ENCODE results near the gene EIF4G2. TPM values are rescaled to one million over a fixed set of nuclear protein-coding genes. Genes with fewer than 3 reads are reported as not detected.

The EIF4G2 gene
- total and polyA plus RNA-seq, 2 of the 8 experiments (the other 6 are each of a cell fraction or from before 2014, with no cell fraction given), result 438 to 964 TPM

DNA sequence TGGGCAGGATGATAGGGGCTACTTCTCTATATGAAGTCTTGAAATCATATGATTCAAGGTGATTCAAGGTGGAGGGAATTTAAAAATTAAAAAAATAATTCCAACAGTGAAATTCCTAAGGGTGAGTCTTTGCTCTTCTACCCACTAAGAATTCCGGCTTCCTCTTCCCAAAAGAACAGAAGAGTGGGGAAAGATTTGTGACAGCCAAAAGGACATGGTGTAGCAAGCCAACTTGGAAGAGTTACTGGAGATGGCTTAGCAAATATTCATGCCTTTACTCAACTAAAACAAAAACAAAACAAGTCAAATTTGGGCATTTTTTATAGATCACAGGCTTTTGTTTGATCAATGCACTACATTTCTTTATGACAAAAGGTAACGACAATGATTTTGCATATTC lies 36.9 kb upstream of the EIF4G2 start:
- no peak overlapping the region for H3K56ac ChIP-seq (replicated peaks; ENCODE audit: insufficient read length, low read depth, low read length)
- no peak overlapping the region for H3K27ac ChIP-seq (ENCODE audit: low read depth, low read length)
- H3K9ac ChIP-seq (replicated peaks in 1 of 4; ENCODE audit: extremely low read depth in 1 of 4, low read depth in 3 of 4, low read length in 3 of 4), result no peak overlapping the region
- H3K23ac ChIP-seq (ENCODE audit: insufficient read length), result no peak overlapping the region
- H3K9me3 ChIP-seq (ENCODE audit: insufficient read depth in 2 of 2, low read depth in 1 of 2, low read length in 1 of 2), result no peaks in the 10 kb centered on the region
- no peak overlapping the region for H2BK20ac ChIP-seq (ENCODE audit: low read length)
- H2BK12ac ChIP-seq (ENCODE audit: low read depth, low read length), result no peak overlapping the region
- H3K79me1 ChIP-seq (ENCODE audit: low read depth, low read length), result no peaks in the 10 kb centered on the region
- no peaks in the 10 kb centered on the region for H3K23me2 ChIP-seq (ENCODE audit: low read depth, low read length)
- H3K79me2 ChIP-seq (ENCODE audit: control insufficient read depth in 1 of 2, insufficient read depth in 2 of 2, low read length in 2 of 2), result no peaks in the 10 kb centered on the region
- TF ChIP-seq RXRA (IDR thresholded peaks at IDR 0.05; ENCODE audit: insufficient read depth, low read depth, low read length) (no peak), SP4 (IDR thresholded peaks at IDR 0.05; ENCODE audit: low read length) (no peak)
- H3K27me3 ChIP-seq (replicated peaks in 1 of 4; ENCODE audit: control insufficient read depth in 3 of 4, extremely low read depth in 1 of 4, insufficient read depth in 3 of 4, low read length in 3 of 4), result no peaks in the 10 kb centered on the region
- no peak overlapping the region for H2BK15ac ChIP-seq (ENCODE audit: low read length)
- no peak overlapping the region for H3K18ac ChIP-seq (ENCODE audit: extremely low read depth, low read length)
- H4K8ac ChIP-seq (ENCODE audit: extremely low read depth, insufficient read depth, low read length), result no peak overlapping the region
- H3K4ac ChIP-seq (replicated peaks; ENCODE audit: insufficient read length, low read depth, low read length), result no peak overlapping the region
- H4K91ac ChIP-seq (replicated peaks; ENCODE audit: insufficient read length, low read length), result no peak overlapping the region
- CTCF ChIA-PET (ENCODE audit: partially characterized antibody), result interaction anchor here (1.1 kb wide), 1 partner anchor 53 kb away, joined by 3 read pairs; no protein-coding TSS in a partner anchor
- no peak for FAIRE-seq
- H3K36me3 ChIP-seq (ENCODE audit: control insufficient read depth in 2 of 4, insufficient read depth in 4 of 4, low read length in 3 of 4), result no peaks in the 10 kb centered on the region
- DNase-seq (ENCODE audit: low read depth in 1 of 2, low spot score in 2 of 2), result no peak
- no peak overlapping the region for H2BK120ac ChIP-seq (replicated peaks; ENCODE audit: low read depth, low read length)
- no peak overlapping the region for H2AFZ ChIP-seq (ENCODE audit: low read length)
- WGBS, 2 experiments (ENCODE audit: extremely low coverage in 1 of 2, insufficient coverage in 1 of 2, insufficient read length in 1 of 2, insufficient replicate concordance in 2 of 2, low coverage in 1 of 2, low lambda C conversion rate in 2 of 2, missing lambda C conversion rate in 1 of 2), result 87% methylated on average over 2 of the region's 2 CpGs; no CpG with 5 or more reads in 1 of the 2 experiments
- no peak overlapping the region for H3K14ac ChIP-seq (ENCODE audit: insufficient read length)
- no peak overlapping the region for H2BK5ac ChIP-seq (ENCODE audit: low read depth, low read length)
- H4K20me1 ChIP-seq (replicated peaks in 1 of 2; ENCODE audit: control insufficient read depth in 1 of 2, insufficient read depth in 2 of 2, low read length in 2 of 2), result no peaks in the 10 kb centered on the region
- POLR2A ChIA-PET (ENCODE audit: partially characterized antibody), result interaction anchor here (0.8 to 1.6 kb wide), 3 partner anchors 12 to 53 kb away, joined by 3 to 6 read pairs (median 5); partner anchors contain the start of genes EIF4G2 and ZBED5
- H2AK5ac ChIP-seq (ENCODE audit: low read depth, low read length), result no peak overlapping the region
- no peak overlapping the region for H3K4me3 ChIP-seq (ENCODE audit: extremely low read depth in 1 of 4, insufficient read depth in 2 of 4, low read depth in 3 of 4, low read length in 4 of 4)
- no peak overlapping the region for H4K5ac ChIP-seq (ENCODE audit: insufficient read length, low read depth, low read length)
- H3K4me1 ChIP-seq (replicated peaks in 1 of 4; ENCODE audit: control insufficient read depth in 3 of 4, insufficient read depth in 4 of 4, low read length in 3 of 4), result no peaks in the 10 kb centered on the region
- no peak overlapping the region for H3K4me2 ChIP-seq (ENCODE audit: insufficient read depth in 1 of 2, low read depth in 2 of 2, low read length in 2 of 2)

All from H1 (cell line).